Uterus (tissue), 4 donors: ENCODE data around the gene RNF151. TPM values are rescaled to one million over a fixed set of nuclear protein-coding genes. Genes with fewer than 3 reads are reported as not detected.

Source experiments
- DNase-seq, 2 donors: peaks; one replicate each; pipeline ENCODE4 v3.0.0-alpha.2; 2019 to 2020
- H3K27ac ChIP-seq, 2 donors: fragments of 200-600 bp; sonication (generic); 1 replicate in 1 of 2; 2 replicates in 1 of 2; pipeline ENCODE4 v1.5.1; 2016 to 2018
- H3K27me3 ChIP-seq, 2 donors: fragments of 200-600 bp; sonication (generic); one replicate each; pipeline ENCODE4 v1.5.1; 2018 to 2019; ENCODE audit warnings: control low read depth in 1 of 2
- H3K36me3 ChIP-seq, 2 donors: fragments of 200-600 bp; sonication (generic); one replicate each; pipeline ENCODE4 v1.5.1; 2019; ENCODE audit warnings: control low read depth in 1 of 2
- H3K4me1 ChIP-seq, 2 donors: fragments of 200-600 bp; sonication (generic); one replicate each; pipeline ENCODE4 v1.5.1; 2018 to 2019; ENCODE audit warnings: control low read depth in 1 of 2
- H3K4me3 ChIP-seq, 2 donors: fragments of 200-600 bp; sonication (generic); 1 replicate in 1 of 2; 2 replicates in 1 of 2; pipeline ENCODE4 v1.5.1; 2018 to 2019; ENCODE audit warnings: mild to moderate bottlenecking in 1 of 2
- H3K9me3 ChIP-seq, 2 donors: fragments of 200-600 bp; sonication (generic); one replicate each; pipeline ENCODE4 v1.5.1; 2019; ENCODE audit warnings: control low read depth in 1 of 2
- POLR2A ChIP-seq, 2 donors: fragments of 450-650 bp; IDR thresholded peaks; one replicate each; pipeline ENCODE4 v1.6.1; 2016; ENCODE audit warnings: antibody characterized with exemption in 2 of 2, mild to moderate bottlenecking in 1 of 2, moderate library complexity in 1 of 2
- intact Hi-C: fragments of 100-400 bp; cut with DNase I; formaldehyde crosslinking; loops from one replicate; pipeline ENCODE4 v1.15.1; 2023; ENCODE audit warnings: low total_unique reads
- total RNA-seq, 4 donors: library from RNA; depleted of rRNA in 3 of 4; stranded (reverse); fragments of >200 nt in 3 of 4; gene quantifications; one replicate each; pipeline versions ENCODE4 v1.1.0 to v1.2.4, GENCODE V29; 2014 to 2023
- TF ChIP-seq, protein P1 (sequence below), 4 experiments: fragments of 200-600 bp in 2 of 4; fragments of 450-650 bp in 2 of 4; sonication (generic) in 2 of 4; IDR thresholded peaks; one replicate each; pipeline ENCODE4 v1.5.1; 2016 to 2019; ENCODE audit warnings: antibody characterized with exemption in 4 of 4, mild to moderate bottlenecking in 2 of 4, moderate library complexity in 1 of 4
- donor health status: DM: yes; HTN: yes; CAD: no.

RNF151 gene
- total RNA-seq, 4 donors from 2014 or later, result not detected

DNA sequence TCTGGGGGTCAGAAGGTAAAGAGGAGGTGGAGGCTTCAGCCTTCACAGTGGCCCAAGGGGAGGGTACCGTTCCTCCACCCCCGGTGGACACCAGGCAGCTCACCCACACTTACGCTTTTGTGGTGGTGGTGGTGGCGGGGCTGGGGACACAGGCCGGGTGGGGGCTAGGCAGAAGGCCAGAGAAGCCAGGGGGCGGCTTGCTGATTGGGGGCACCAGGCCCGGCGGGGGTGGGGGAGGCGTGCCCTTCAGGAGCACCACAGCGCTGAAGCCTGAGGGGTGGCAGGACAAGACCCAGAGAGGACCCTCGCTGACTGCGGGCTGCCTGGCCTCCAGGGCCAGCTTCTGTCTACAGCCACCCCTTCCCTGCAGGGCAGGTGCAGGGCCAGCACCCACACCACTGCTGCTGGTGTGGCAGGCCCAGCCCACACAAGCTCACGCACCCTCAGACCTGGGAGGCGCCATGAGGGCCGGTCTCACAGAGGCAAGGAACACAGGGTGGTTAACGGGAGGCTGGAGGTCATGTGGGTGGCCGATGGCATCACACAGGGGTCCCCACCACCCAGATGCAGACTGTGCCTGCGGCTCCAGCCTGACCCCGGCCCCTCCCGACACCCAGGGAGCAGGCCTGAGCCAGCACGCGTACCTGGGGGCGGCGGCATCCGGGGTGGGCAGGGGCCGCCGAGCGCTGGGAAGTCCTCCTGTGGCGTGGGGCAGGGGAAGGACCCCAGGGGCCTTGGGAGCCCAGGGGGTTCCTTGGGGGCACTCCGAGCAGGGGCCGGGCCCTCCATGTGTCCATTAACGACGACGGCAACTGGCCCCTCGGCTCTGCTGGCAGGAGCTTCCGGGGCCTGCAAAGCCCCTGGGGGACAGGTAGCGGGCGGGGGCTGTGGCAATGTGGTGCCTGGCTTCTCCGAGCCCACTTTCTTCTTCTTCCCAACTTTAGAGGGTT is 32.5 kb downstream of the RNF151 start:
- TF ChIP-seq, protein P1, sequence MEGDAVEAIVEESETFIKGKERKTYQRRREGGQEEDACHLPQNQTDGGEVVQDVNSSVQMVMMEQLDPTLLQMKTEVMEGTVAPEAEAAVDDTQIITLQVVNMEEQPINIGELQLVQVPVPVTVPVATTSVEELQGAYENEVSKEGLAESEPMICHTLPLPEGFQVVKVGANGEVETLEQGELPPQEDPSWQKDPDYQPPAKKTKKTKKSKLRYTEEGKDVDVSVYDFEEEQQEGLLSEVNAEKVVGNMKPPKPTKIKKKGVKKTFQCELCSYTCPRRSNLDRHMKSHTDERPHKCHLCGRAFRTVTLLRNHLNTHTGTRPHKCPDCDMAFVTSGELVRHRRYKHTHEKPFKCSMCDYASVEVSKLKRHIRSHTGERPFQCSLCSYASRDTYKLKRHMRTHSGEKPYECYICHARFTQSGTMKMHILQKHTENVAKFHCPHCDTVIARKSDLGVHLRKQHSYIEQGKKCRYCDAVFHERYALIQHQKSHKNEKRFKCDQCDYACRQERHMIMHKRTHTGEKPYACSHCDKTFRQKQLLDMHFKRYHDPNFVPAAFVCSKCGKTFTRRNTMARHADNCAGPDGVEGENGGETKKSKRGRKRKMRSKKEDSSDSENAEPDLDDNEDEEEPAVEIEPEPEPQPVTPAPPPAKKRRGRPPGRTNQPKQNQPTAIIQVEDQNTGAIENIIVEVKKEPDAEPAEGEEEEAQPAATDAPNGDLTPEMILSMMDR (IDR thresholded peaks at IDR 0.05), result no peak
- no peak for TF ChIP-seq POLR2A (IDR thresholded peaks at IDR 0.05)
- no peak overlapping the region for H3K27ac ChIP-seq

DNA sequence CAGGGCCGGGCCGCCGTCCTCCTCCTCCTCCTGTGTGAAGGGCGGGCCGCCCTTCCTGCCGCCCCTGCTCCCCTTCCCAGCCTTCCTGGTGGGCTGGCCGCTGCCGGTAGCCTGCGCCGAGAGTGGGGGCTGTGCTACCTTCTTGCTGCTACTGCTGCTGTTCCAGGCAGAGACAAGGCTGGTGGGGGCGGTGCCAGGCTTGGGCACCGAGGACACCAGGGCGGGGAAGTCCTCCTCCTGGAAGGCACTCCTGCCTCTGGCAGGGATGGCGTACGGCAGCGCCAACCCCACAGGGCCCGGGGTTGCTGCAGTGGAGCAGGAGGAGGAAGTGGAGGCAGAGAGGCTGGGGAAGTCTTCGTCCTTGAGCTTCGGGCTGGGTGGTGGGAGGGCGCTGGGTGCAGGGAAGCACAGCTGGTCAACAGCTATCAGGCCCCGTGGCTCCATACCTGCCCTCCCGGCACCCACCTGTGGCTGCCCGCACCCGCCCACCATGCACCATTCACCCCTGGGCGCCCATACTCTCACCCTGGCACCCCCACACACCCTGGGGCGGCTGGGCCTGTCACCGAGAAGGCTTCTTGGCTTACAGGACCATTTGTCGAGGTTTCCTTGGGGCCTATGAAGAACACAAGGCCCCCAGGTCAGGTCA is 33.3 kb downstream of the RNF151 start:
- H3K27ac ChIP-seq, result no peak overlapping the region
- TF ChIP-seq, protein P1 (IDR thresholded peaks at IDR 0.05), result no peak
- intact Hi-C loops, result no loop called here
- H3K9me3 ChIP-seq, result no peaks in the 10 kb centered on the region
- no peak for DNase-seq
- no peak overlapping the region for H3K4me3 ChIP-seq
- no peaks in the 10 kb centered on the region for H3K36me3 ChIP-seq
- H3K4me1 ChIP-seq, result peaks cover 0 to under 1% of the 10 kb centered on the region in 2 donors
- no peaks in the 10 kb centered on the region for H3K27me3 ChIP-seq

More for the DNA sequence above, 32.5 kb downstream of the RNF151 start:
- no peak overlapping the region for H3K4me3 ChIP-seq
- no peak for DNase-seq
- no peaks in the 10 kb centered on the region for H3K9me3 ChIP-seq
- H3K36me3 ChIP-seq, result no peaks in the 10 kb centered on the region
- H3K4me1 ChIP-seq, result no peaks in the 10 kb centered on the region
- H3K27me3 ChIP-seq, result no peaks in the 10 kb centered on the region
- intact Hi-C loops, result no loop called here

DNA sequence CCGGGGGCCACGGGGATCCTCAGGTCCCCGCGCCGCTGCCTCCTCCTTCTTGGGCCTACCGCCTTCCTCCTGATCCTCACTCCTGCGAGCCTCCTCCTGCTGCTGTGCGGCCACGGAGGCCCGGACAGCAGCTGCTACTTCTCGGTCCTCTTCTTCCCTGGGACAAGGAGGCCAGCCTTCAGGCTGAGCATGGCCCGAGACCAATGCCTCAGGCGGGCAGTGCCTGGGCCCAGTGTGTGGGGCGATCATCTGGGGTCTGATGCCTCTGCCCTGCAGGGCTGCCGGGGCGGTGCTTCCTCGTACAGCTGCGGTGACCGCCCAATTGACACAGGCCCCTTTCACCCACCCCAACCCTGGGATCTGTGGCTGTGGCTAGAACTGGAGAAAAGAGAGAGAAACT is 34.4 kb downstream of the RNF151 start:
- TF ChIP-seq, protein P1 (IDR thresholded peaks at IDR 0.05), result no peak
- no peak for TF ChIP-seq POLR2A (IDR thresholded peaks at IDR 0.05)
- Histone ChIP-seq H3K4me3 (no peak overlapping the region), H3K36me3 (no peaks in the 10 kb centered on the region), H3K9me3 (no peaks in the 10 kb centered on the region), H3K27me3 (no peaks in the 10 kb centered on the region), H3K4me1 (peaks cover 0 to 8% of the 10 kb centered on the region in 2 donors), H3K27ac (no peak overlapping the region)
- intact Hi-C loops, result no loop called here
- no peak for DNase-seq

DNA sequence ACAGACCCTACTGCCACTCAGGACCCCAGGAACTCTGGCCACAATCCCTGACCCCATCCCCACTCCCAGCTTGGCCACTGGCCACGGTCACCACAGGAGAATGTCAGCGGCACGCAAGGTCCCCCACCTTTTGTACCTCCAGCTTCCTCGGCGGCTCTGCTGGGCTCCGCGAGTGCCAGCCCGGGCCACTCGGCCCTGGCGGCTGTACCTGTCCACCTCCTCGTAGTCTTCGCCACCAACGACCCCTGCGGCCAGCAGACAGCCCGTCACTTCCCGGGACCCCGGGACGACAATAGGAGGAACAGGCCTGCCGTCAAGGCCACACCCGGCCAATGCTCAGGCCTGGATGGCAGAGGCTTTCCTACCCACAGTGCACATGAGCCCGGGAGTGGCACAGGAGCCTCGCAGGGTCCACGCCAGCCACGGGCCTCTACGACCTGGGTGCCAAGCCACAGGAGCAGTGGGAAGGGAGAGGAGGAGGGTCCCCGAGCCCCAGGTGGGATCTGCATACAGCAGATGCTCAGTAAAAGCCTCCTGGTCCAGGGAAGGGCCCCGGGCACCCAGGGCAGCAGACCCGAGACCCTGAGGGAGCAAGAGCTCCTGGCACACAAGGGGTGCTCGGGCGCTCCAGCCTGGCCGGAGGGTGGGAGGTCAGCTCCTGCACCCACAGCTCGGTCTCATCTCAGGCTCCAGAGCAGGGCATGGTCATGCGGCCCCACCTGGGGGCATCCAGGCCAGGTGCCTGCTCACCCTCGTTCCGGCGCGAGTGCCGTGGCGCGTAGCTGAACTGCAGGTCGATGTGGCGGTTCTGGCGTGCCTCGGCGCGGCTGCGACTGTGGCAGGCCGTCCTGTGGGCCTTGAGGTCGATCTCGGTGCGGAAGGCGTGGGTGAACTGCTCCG is 35.0 kb downstream of the RNF151 start:
- Histone ChIP-seq H3K4me3 (no peak overlapping the region), H3K27me3 (no peaks in the 10 kb centered on the region), H3K4me1 (peaks cover 0 to 9% of the 10 kb centered on the region in 2 donors), H3K9me3 (no peaks in the 10 kb centered on the region), H3K36me3 (no peaks in the 10 kb centered on the region), H3K27ac (no peak overlapping the region)
- no peak for DNase-seq
- TF ChIP-seq POLR2A (IDR thresholded peaks at IDR 0.05), result no peak
- TF ChIP-seq, protein P1 (IDR thresholded peaks at IDR 0.05), result no peak
- intact Hi-C loops, result no loop called here
